GM21576 (cell line): Measurements from ENCODE around the gene SH3RF3.

ENCODE experiments used
- ATAC-seq: cut with Tn5 transposase; IDR thresholded peaks from one replicate; pipeline ENCODE4 v1.9.1; 2021; ENCODE audit warnings: mild to moderate bottlenecking, moderate library complexity; ENCODE audit not compliant: unreplicated experiment

Gene SH3RF3

GRCh38 chr2:109402180-109402579 lies 273.2 kb downstream of the SH3RF3 start:
- ATAC-seq = no peak

DNA sequence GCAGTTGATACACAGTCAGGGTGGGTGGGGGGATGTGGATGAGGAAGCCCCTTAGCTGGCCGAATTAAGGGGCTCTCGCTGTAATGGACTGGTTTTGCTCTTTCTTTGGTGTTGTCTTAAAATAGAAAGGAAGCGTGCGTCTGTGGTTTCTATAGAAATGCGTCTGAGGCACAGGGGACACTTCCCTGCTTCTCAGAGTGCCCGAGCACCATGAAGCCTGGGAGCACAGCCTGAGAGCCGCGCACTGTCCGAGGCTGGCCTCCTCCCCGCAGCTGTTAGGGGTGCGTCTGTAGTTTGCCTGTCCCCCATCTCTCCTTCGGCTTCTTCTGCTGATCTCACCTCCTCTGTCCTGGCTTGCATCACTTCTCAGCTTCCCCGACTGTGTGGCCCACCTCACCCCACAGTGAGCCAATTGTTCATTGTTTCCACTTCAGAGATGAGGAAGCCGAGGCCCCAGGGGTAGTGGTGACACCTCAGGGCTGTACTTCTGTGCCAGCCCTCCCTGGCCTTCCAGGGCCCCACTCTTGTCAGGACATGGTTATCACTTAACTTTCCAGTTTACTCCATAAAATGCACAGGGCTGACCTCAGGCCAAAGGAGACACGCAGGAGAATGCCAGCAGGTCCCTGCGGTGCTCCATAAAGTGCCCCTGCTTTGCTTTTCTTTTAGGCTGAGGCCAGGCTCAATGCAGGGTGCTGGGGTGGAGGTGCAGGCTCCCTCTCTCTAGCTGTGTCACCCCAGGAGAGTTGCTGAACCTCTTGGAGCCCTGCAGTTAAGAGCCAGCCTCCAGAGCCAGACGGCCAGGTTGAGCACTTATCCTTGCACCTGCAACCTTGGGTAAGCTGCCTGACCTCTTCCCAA lies 274.2 kb downstream of the SH3RF3 start:
- no peak for ATAC-seq

DNA sequence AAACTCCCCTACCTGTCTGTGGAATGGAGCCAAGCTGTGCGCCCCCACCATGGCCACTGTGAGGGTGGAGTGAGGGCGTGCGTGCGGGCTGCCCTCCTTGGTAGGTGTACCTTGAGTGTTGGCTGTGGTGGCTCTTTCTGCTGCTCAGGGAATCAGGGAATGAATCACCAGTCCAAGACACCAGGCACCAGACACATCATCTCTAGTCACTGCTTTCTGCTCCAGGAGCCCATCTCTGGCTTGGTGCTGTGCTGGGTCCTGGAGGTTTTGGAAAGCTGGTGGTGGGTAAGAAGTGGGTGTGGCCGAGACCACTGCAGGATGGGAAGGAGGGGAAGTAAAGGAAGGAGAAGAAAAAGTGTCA lies 274.8 kb downstream of the SH3RF3 start:
- no peak for ATAC-seq

- no peak for ATAC-seq
Observed at GRCh38 chr2:109404681-109405080, 275.7 kb downstream of the SH3RF3 start.

DNA sequence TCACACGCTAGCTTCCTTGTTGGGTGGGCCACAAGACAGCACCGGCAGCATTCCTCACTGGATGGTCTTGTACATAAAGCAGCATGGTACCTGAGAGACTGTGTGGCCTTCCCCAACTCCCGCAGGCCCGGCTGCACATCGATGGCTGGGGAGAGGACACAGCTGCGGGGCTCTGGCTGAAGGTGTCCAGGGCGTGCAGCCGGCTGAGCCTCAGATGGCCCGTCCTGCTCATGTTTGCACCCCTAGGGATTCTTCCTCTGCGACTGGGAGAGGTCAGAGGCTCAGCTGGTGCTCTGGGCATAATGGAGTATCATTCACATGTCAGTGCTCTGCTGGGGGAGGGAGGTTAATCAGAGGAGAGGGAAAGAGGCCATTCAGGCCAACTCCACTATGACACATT lies 276.9 kb downstream of the SH3RF3 start:
- no peak for ATAC-seq

GRCh38 chr2:109406301-109406700 lies 277.3 kb downstream of the SH3RF3 start:
- ATAC-seq = no peak

- no peak for ATAC-seq
Observed at GRCh38 chr2:109407276-109408042, 278.5 kb downstream of the SH3RF3 start.

DNA sequence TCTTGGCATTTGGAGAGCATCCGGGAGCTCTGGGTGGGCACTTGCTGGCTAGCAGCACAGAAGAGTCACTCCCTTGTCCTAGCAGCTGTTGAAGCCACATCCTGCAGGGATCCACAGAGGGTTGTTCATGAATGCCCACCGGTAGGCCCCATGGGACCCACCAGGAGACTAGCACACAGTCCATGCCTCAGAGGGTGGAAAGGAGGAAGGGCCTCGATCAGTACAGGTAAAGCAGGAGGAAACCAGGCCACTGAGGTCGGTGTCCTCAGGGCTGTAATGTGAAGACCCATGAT lies 279.0 kb downstream of the SH3RF3 start:
- ATAC-seq = no peak

- no peak for ATAC-seq
Observed at GRCh38 chr2:109409321-109410038, 280.5 kb downstream of the SH3RF3 start.

GRCh38 chr2:109410039-109410815 lies 281.2 kb downstream of the SH3RF3 start:
- ATAC-seq = no peak

- ATAC-seq = no peak
Observed at GRCh38 chr2:109411640-109412325, 282.8 kb downstream of the SH3RF3 start.

DNA sequence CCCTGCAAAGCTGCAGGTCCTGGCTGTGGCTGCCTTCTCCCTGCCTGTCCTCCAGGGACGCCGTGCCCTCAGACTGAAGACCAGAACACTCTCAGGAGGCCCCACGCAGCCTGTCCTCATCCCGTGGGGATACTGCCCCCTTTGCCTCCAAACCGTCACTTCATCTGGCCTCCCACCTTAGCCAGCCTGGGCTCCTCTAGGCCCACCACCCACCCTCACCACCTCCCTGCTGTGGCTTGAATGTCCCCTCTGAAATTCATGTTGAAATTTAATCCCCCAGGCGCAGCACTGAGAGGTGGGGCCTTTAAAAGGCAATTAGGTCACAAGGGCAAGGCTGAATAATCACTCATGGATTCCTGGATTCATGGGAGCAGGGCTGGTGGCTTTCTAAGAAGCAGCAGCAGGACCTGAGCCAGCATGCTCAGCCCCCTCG lies 286.6 kb downstream of the SH3RF3 start:
- no peak for ATAC-seq

DNA sequence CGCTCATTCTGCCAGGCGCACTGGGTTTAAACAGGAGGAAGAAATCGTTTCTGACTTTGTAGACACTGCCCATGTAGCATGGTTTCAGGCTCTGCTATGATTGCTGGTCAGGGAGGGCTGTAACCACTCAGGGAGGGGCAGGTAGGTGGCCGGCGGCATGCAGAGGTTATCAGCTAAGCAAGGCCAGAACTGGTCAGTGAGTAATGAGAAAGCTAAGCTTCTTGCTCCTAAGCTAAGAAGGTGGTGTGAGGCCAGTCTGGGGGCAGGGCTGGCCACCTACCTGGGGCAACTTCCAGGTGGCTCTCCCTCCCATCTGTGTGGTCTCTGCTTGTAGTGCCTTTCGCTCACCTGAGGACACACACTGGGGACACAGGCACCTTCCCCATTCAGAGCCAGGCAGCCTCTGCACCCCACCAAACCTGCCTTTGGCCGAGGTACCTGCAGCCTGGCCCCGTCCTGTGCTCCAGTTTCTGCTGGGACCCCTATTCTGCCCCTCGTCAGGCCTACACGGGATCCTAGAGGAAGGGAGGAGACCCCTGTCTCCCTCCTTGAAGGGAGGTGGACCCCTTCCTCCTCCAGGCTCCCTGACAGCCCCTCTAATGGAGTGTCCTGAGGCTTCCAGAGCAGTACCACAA lies 288.8 kb downstream of the SH3RF3 start:
- ATAC-seq = no peak

DNA sequence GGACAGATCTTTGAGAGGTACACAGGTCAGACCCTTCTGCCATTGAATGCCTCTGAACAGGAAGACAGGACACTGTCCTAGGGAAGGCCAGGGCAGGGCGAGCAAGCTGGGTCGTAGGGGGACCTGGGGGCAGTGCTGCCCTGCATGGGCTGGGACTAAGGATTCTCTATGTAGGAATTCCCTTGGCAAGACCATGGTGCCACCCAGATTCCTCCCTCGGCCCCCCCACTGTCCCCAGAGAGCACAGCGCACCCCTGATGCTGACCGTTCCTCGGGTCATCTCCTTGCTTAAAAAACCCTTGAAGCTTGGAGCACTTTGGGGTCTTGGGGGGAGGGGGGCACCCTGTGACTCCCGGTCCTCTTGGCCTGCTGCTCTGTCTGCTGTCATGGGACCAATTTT lies 289.7 kb downstream of the SH3RF3 start:
- ATAC-seq = no peak

DNA sequence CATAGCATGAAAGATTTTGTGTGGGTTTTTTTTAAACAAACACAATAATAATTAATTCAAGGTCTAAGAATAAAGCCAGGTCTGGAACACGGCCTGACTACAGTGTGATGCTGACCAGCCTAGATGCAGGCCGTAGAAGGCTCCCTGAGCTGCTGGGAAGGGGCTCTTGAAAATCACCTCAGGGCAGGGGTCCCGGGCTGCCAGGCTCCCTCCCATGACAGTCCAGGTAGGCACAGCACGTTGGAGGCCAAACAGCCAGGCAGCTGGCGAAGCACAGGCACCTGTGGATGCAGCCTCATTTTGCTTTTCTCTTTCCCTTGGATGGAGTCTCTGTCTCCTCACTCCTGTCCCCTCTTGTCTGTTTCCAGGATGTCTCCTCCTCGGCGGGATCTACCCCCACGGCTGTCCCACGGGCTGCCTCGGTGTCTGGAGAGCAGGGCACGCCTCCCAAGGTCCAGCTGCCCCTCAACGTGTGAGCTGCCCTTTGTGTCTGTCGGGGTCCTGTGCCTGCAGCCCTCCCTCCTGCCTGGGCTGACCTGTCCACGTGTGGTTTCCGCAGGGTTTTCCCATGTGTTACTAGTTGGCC lies 290.3 kb downstream of the SH3RF3 start:
- ATAC-seq = no peak

GRCh38 chr2:109419960-109420370 lies 291.0 kb downstream of the SH3RF3 start:
- ATAC-seq = no peak

DNA sequence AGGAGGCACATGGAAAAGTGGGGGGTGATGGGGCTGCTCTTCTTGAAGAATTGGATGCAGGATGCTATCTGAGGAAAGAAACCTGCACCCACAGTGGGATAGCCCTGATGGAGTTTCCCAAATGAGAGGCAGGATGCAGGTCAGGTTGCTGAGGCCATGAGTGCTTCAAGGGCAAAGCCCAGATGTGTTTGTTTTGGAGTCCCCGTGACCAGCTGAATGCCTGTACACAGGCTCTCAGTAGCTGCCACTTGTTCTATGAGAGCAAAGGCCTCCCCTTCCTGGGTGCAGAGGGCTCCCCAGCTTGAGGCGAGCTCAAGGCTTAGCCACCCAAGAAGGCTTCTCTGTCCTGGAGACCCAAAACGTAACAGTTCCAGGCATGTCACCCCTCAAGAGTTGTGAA lies 292.1 kb downstream of the SH3RF3 start:
- ATAC-seq = no peak

- ATAC-seq = no peak
Observed at GRCh38 chr2:109421642-109422041, 292.6 kb downstream of the SH3RF3 start.

- no peak for ATAC-seq
Observed at GRCh38 chr2:109422071-109422757, 293.2 kb downstream of the SH3RF3 start.
